ENCODE measurements around the gene CANT1.

GRCh38 chr17:79057737-79058385, 48.3 kb upstream of the CANT1 start:
- TF ChIP-seq EZH2 (IDR thresholded peaks at IDR 0.05; ENCODE audit: borderline replicate concordance): no peak
- no peak for TF ChIP-seq CTCF (IDR thresholded peaks at IDR 0.05; ENCODE audit: poor library complexity)

Data from hepatocyte (in vitro differentiated cells).